B cell (primary cell): ENCODE data around the gene CFAP157. TPM values are rescaled to one million over a fixed set of nuclear protein-coding genes. Genes with fewer than 3 reads are reported as not detected.
A peak's percentile ranks its signal among the peaks of the same experiment; 100 is the strongest.

Experiments
- ATAC-seq: fragments of 200-7000 bp; cut with Tn5 transposase; one replicate; pipeline ENCODE4 v1.10.0; 2021; ENCODE audit warnings: low read depth, mild to moderate bottlenecking, moderate number of reproducible peaks, moderate library complexity
- CTCF ChIA-PET: fragments of 350-600 bp; sonication (Branson Sonifier 250); formaldehyde crosslinking; loops from one replicate; lab custom pipeline; 2021; ENCODE audit warnings: antibody characterized with exemption, inconsistent platforms; lab: Charles Lee
- POLR2A ChIA-PET: fragments of 350-600 bp; sonication (Branson Sonifier 250); formaldehyde crosslinking; loops from one replicate; lab custom pipeline; 2021; ENCODE audit warnings: antibody characterized with exemption; lab: Charles Lee
- DNase-seq: peaks from one replicate; pipeline ENCODE4 v3.0.0; 2013
- H2AFZ ChIP-seq: 2 replicates; pipeline ENCODE4 v1.6.1; 2012; ENCODE audit warnings: mild to moderate bottlenecking, low read depth, low read length; ENCODE audit not compliant: insufficient read depth, poor library complexity, severe bottlenecking
- H3K27ac ChIP-seq, 2 donors: 1 replicate in 1 of 2; 2 replicates in 1 of 2; pipeline ENCODE4 v1.5.1; 2012 to 2013; ENCODE audit warnings: low read length in 2 of 2, mild to moderate bottlenecking in 2 of 2, moderate library complexity in 1 of 2
- H3K27me3 ChIP-seq, 4 experiments: fragments of 200-600 bp in 1 of 4; sonication (generic) in 1 of 4; replicated peaks in 1 of 4; 1 replicate in 2 of 4; 2 replicates in 2 of 4; pipeline versions ENCODE4 v1.6.1 to v1.7.0; 2013 to 2016; ENCODE audit warnings: low read length in 3 of 4, mild to moderate bottlenecking in 2 of 4, mixed read lengths in 1 of 4, moderate library complexity in 1 of 4; ENCODE audit not compliant: insufficient read depth in 4 of 4, control insufficient read depth in 3 of 4; ENCODE audit errors: control extremely low read depth in 1 of 4
- H3K36me3 ChIP-seq, 2 experiments: replicated peaks in 1 of 2; 1 replicate in 1 of 2; 2 replicates in 1 of 2; pipeline versions ENCODE4 v1.6.1 to v1.7.1; 2013; ENCODE audit warnings: low read length in 1 of 2; ENCODE audit not compliant: insufficient read depth in 2 of 2, control insufficient read depth in 1 of 2; ENCODE audit errors: control extremely low read depth in 1 of 2, extremely low read depth in 1 of 2
- H3K4me1 ChIP-seq, 2 donors: fragments of 200-600 bp in 1 of 2; sonication (generic) in 1 of 2; 1 replicate in 1 of 2; 2 replicates in 1 of 2; pipeline versions ENCODE4 v1.5.1 to v1.6.1; 2013 to 2017; ENCODE audit warnings: low read length in 2 of 2; ENCODE audit not compliant: control insufficient read depth in 2 of 2, insufficient read depth in 2 of 2
- H3K4me2 ChIP-seq: replicated peaks from 2 replicates; pipeline ENCODE3; 2012; ENCODE audit warnings: mild to moderate bottlenecking, low read depth, low read length; ENCODE audit not compliant: poor library complexity, severe bottlenecking
- H3K4me3 ChIP-seq, 5 experiments: fragments of 200-600 bp in 1 of 5; sonication (generic) in 1 of 5; 1 replicate in 3 of 5; 2 replicates in 2 of 5; pipeline versions ENCODE4 v1.5.1 to v1.7.0; 2011 to 2016; ENCODE audit warnings: low read length in 4 of 5, mild to moderate bottlenecking in 4 of 5, low read depth in 2 of 5, control low read depth in 1 of 5, moderate library complexity in 1 of 5; ENCODE audit not compliant: insufficient read depth in 1 of 5; ENCODE audit errors: control extremely low read depth in 1 of 5, extremely low read depth in 1 of 5
- H3K79me2 ChIP-seq: fragments of 200-600 bp; sonication (generic); one replicate; pipeline ENCODE4 v1.6.0; 2016; ENCODE audit warnings: low read length; ENCODE audit not compliant: control insufficient read depth, insufficient read depth
- H3K9ac ChIP-seq: fragments of 200-600 bp; sonication (generic); 2 replicates; pipeline ENCODE4 v1.6.1; 2017; ENCODE audit warnings: mild to moderate bottlenecking, low read length, moderate library complexity
- H3K9me3 ChIP-seq, 3 donors: one replicate each; pipeline versions ENCODE4 v1.6.1 to v1.7.1; 2013; ENCODE audit warnings: low read length in 2 of 3; ENCODE audit not compliant: control insufficient read depth in 2 of 3, insufficient read depth in 1 of 3; ENCODE audit errors: control extremely low read depth in 1 of 3
- H4K20me1 ChIP-seq: 2 replicates; pipeline ENCODE4 v1.6.0; 2012; ENCODE audit warnings: mild to moderate bottlenecking, low read length; ENCODE audit not compliant: insufficient read depth, control insufficient read depth, poor library complexity, severe bottlenecking
- H3K27ac Mint-ChIP-seq: one replicate; pipeline ENCODE4 v1.8.0; 2021; ENCODE audit warnings: mixed read lengths
- H3K27me3 Mint-ChIP-seq: one replicate; pipeline ENCODE4 v1.8.0; 2021; ENCODE audit warnings: mixed read lengths
- H3K4me1 Mint-ChIP-seq: one replicate; pipeline ENCODE4 v1.8.0; 2021; ENCODE audit warnings: mixed read lengths
- H3K4me3 Mint-ChIP-seq: one replicate; pipeline ENCODE4 v1.8.0; 2021; ENCODE audit warnings: mixed read lengths
- H3K9me3 Mint-ChIP-seq: one replicate; pipeline ENCODE4 v1.8.0; 2022; ENCODE audit warnings: mixed read lengths; ENCODE audit not compliant: insufficient read depth
- EZH2 ChIP-seq: IDR thresholded peaks from 2 replicates; pipeline ENCODE4 v1.6.1; 2012; ENCODE audit warnings: borderline replicate concordance, low read depth, mild to moderate bottlenecking, moderate library complexity, low read length; ENCODE audit not compliant: insufficient read depth, poor library complexity, severe bottlenecking
- WGBS: methylation state at CpG from one replicate; pipeline ENCODE4 v1.1.5; 2013; ENCODE audit warnings: missing lambda C conversion rate; ENCODE audit not compliant: insufficient coverage; 5-methylcytosine and 5-hydroxymethylcytosine counted together
- intact Hi-C: fragments of 100-400 bp; cut with micrococcal nuclease; formaldehyde crosslinking; loops from one replicate; pipeline ENCODE4 v1.10.0; 2022
- polyA plus RNA-seq: library from polyadenylated mRNA; depleted of rRNA; stranded (reverse); fragments of >200 nt; gene quantifications from 2 replicates; pipeline ENCODE4 v1.2.3, GENCODE V29; 2012
- total RNA-seq, 2 donors: library from RNA; stranded (reverse); fragments of 120-200 nt in 1 of 2; gene quantifications; 1 replicate in 1 of 2; 2 replicates in 1 of 2; pipeline versions ENCODE4 v1.2.3 to v1.2.4, GENCODE V29; 2013 to 2022
- TF ChIP-seq, protein P1 (sequence below): fragments of 200-600 bp; IDR thresholded peaks from one replicate; pipeline ENCODE4 v1.8.0; 2022; ENCODE audit warnings: antibody characterized with exemption, mild to moderate bottlenecking

CFAP157 gene
- total and polyA plus RNA-seq, 2 donors (not counting 1 experiment from before 2014, with no cell fraction given): 0.03 TPM; not detected in 1

DNA sequence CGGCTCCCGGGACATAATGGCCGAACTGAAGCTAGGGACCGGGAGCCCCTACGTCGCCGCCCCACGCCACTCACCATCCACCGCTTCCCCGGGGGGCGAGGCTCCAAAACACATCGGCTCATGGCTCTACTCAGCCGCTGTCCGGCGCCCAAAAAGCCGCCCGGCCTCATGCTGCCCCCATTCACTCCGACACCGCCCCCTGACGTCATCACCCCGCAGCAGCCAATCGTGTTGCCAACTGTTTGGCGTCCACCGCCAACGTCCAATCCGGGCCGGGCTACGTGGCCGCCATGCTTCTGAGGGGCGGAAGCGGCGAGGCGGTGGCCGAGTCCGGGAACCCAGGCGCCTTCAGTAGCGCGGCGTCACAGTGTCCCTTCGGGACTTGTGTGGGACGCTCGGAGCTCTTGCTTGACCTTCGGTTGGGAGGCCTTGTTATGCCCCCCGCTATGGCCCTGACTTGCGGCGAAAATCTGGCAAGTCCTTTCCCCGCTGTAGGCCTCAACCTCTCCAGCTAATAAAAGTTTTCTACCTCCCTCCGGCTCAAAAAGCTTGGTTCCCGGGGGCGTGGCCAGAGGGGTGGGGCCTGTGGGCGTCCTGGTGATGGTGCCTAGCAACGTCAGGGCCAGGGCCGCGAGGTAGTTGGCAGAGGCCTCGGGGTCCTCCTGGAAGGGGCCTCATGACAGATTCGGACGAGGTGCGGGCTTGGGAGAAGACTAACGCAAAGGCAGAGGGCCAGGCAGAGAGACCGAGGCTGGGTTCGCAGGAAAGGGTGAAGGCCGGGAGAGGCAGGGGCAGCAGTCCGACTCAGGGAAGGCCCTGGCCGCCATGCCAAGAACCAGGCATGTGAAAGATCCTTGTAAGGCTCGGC lies 8.9 kb downstream of the CFAP157 start, which contains the start of the genes PTRH1 and TTC16:
TSS of gene PTRH1 (minus strand) at position 194 of the 868 bp plus-strand sequence. CDS start at position 170, 24 bp downstream.
TSS of gene TTC16 (plus strand) at position 610 of the 868 bp plus-strand sequence. CDS start at position 677, 67 bp downstream.
- H3K27me3 Mint-ChIP-seq: no peaks in the 10 kb centered on the region

More for the DNA sequence above, 8.9 kb downstream of the CFAP157 start, which contains the start of the genes PTRH1 and TTC16:
- ATAC-seq (peak; percentile 95), DNase-seq (peak; percentile 98)
- Histone ChIP-seq H3K4me2 (peak within 1 kb of the TSS; percentile 96), H3K4me3 (peak within 1 kb of the TSS; percentile 16 to 90 (median 66)), H3K27ac (peak within 1 kb of the TSS; percentile 35 to 81), H3K9ac (peak within 1 kb of the TSS; percentile 77), H3K36me3 (no peaks in the 10 kb centered on the region), H4K20me1 (no peaks in the 10 kb centered on the region), H2AFZ (peak within 1 kb of the TSS; percentile 88), H3K27me3 (no peaks in the 10 kb centered on the region), H3K9me3 (no peaks in the 10 kb centered on the region), H3K79me2 (peaks cover 3% of the 10 kb centered on the region), H3K4me1 (peaks cover 9 to 16% of the 10 kb centered on the region in 2 donors)
- H3K27ac Mint-ChIP-seq: peak within 1 kb of the TSS; percentile 90
- intact Hi-C loops: loop anchor here (1.0 to 5.0 kb wide), 10 partner anchors 16 to 1167 kb away; partner anchors contain the start of genes FPGS, KYAT1, LRRC8A and LRSAM1
- H3K4me1 Mint-ChIP-seq: peaks cover 26% of the 10 kb centered on the region
- ChIA-PET CTCF (interaction anchor here (0.7 to 2.9 kb wide), 6 partner anchors 19 to 206 kb away, joined by 3 to 26 read pairs (median 4); partner anchors contain the start of gene TOR2A), POLR2A (interaction anchor here (0.6 to 1.6 kb wide), 3 partner anchors 13 to 1467 kb away, joined by 3 to 8 read pairs (median 4); partner anchors contain the start of gene TOR2A)
- 9% methylated on average over 63 of the region's 65 CpGs for WGBS
- peak within 1 kb of the TSS; percentile 97 for H3K4me3 Mint-ChIP-seq
- H3K9me3 Mint-ChIP-seq: no peaks in the 10 kb centered on the region
- TF ChIP-seq, protein P1, sequence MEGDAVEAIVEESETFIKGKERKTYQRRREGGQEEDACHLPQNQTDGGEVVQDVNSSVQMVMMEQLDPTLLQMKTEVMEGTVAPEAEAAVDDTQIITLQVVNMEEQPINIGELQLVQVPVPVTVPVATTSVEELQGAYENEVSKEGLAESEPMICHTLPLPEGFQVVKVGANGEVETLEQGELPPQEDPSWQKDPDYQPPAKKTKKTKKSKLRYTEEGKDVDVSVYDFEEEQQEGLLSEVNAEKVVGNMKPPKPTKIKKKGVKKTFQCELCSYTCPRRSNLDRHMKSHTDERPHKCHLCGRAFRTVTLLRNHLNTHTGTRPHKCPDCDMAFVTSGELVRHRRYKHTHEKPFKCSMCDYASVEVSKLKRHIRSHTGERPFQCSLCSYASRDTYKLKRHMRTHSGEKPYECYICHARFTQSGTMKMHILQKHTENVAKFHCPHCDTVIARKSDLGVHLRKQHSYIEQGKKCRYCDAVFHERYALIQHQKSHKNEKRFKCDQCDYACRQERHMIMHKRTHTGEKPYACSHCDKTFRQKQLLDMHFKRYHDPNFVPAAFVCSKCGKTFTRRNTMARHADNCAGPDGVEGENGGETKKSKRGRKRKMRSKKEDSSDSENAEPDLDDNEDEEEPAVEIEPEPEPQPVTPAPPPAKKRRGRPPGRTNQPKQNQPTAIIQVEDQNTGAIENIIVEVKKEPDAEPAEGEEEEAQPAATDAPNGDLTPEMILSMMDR: no peak
- no peak for TF ChIP-seq EZH2
